SK-N-SH (cell line): ENCODE measurements around the gene PRMT2. TPM values are rescaled to one million over a fixed set of nuclear protein-coding genes. Genes with fewer than 3 reads are reported as not detected.

Experiments used
- CTCF ChIA-PET: fragments of 300-600, 350-600 bp; formaldehyde crosslinking; extraction: SDS; loops from one replicate; lab custom pipeline; 2021; lab: Yijun Ruan, JAX
- POLR2A ChIA-PET: fragments of 350-600 bp; sonication (Branson Sonifier 250); formaldehyde crosslinking; extraction: SDS; loops from one replicate; lab custom pipeline; 2020; ENCODE audit warnings: antibody characterized with exemption, inconsistent platforms; lab: Yijun Ruan, JAX
- DNase-seq: peaks from one replicate; pipeline ENCODE4 v3.0.0; 2012
- H2AFZ ChIP-seq: fragments of 200-600 bp; sonication (generic); 2 replicates; pipeline ENCODE4 v1.8.1; 2016; ENCODE audit warnings: antibody characterized with exemption, mild to moderate bottlenecking, low read depth
- H3F3A ChIP-seq: fragments of 200-600 bp; sonication (generic); replicated peaks from 2 replicates; pipeline ENCODE3; 2016; ENCODE audit warnings: antibody characterized with exemption, mild to moderate bottlenecking; ENCODE audit not compliant: insufficient read depth
- H3K27ac ChIP-seq, 2 experiments: fragments of 200-500 bp in 1 of 2; fragments of 200-600 bp in 1 of 2; sonication (Bioruptor generic) in 1 of 2; sonication (generic), shearing (Covaris generic) in 1 of 2; 2 replicates each; pipeline versions ENCODE4 v1.5.1 to v1.6.1; 2014 to 2016; ENCODE audit warnings: low read depth in 2 of 2, inconsistent platforms in 1 of 2, low read length in 1 of 2, mild to moderate bottlenecking in 1 of 2, mixed read lengths in 1 of 2
- H3K27me3 ChIP-seq: fragments of 200-600 bp; sonication (generic), shearing (Covaris generic); 2 replicates; pipeline ENCODE4 v1.6.1; 2016; ENCODE audit warnings: mixed run types; ENCODE audit not compliant: insufficient read depth
- H3K36me3 ChIP-seq, 2 experiments: fragments of 200-500 bp in 1 of 2; fragments of 200-600 bp in 1 of 2; sonication (Bioruptor generic) in 1 of 2; sonication (generic) in 1 of 2; replicated peaks in 1 of 2; 2 replicates each; pipeline versions ENCODE3 to v1.5.1; 2014 to 2016; ENCODE audit warnings: low read length in 1 of 2, mild to moderate bottlenecking in 1 of 2; ENCODE audit not compliant: insufficient read depth in 2 of 2, control insufficient read depth in 1 of 2
- H3K4me1 ChIP-seq, 2 experiments: fragments of 200-500 bp in 1 of 2; fragments of 200-600 bp in 1 of 2; sonication (Bioruptor generic) in 1 of 2; sonication (generic), shearing (Covaris generic) in 1 of 2; 2 replicates each; pipeline versions ENCODE4 v1.5.1 to v1.6.1; 2014 to 2016; ENCODE audit warnings: low read depth in 1 of 2, low read length in 1 of 2, mixed run types in 1 of 2; ENCODE audit not compliant: insufficient read depth in 2 of 2, control insufficient read depth in 1 of 2
- H3K4me2 ChIP-seq: fragments of 200-600 bp; sonication (generic), shearing (Covaris generic); 2 replicates; pipeline ENCODE4 v1.6.1; 2017; ENCODE audit warnings: mixed run types
- H3K4me3 ChIP-seq, 2 experiments: fragments of 200-500 bp in 1 of 2; fragments of 200-600 bp in 1 of 2; sonication (Bioruptor generic) in 1 of 2; sonication (generic), shearing (Covaris generic) in 1 of 2; 2 replicates each; pipeline versions ENCODE4 v1.5.1 to v1.8.1; 2014 to 2016; ENCODE audit warnings: low read depth in 2 of 2, inconsistent platforms in 1 of 2, low read length in 1 of 2, mild to moderate bottlenecking in 1 of 2, mixed read lengths in 1 of 2, moderate library complexity in 1 of 2
- H3K79me2 ChIP-seq: fragments of 200-600 bp; sonication (generic); 2 replicates; pipeline ENCODE4 v1.8.1; 2017; ENCODE audit warnings: mild to moderate bottlenecking; ENCODE audit not compliant: insufficient read depth
- H3K9ac ChIP-seq: fragments of 200-600 bp; sonication (generic); 2 replicates; pipeline ENCODE4 v1.6.1; 2017; ENCODE audit warnings: mixed run types
- H3K9me2 ChIP-seq: fragments of 200-600 bp; sonication (generic); 2 replicates; pipeline ENCODE4 v1.6.1; 2017; ENCODE audit warnings: mixed run types
- H3K9me3 ChIP-seq: fragments of 200-600 bp; sonication (generic); 2 replicates; pipeline ENCODE4 v1.6.1; 2017; ENCODE audit warnings: mixed run types, mild to moderate bottlenecking, moderate library complexity
- H4K20me1 ChIP-seq: fragments of 200-600 bp; sonication (generic); 2 replicates; pipeline ENCODE4 v1.6.1; 2017; ENCODE audit warnings: mild to moderate bottlenecking, mixed run types; ENCODE audit not compliant: insufficient read depth
- CTCF ChIP-seq: fragments of 200-600 bp; sonication (generic); IDR thresholded peaks from 2 replicates; pipeline ENCODE4 v1.6.1; 2017; ENCODE audit warnings: antibody characterized with exemption, mild to moderate bottlenecking, moderate library complexity
- FOSL2 ChIP-seq: IDR thresholded peaks from 2 replicates; pipeline ENCODE4 v1.4.0; 2012; ENCODE audit warnings: low read depth, mild to moderate bottlenecking, moderate library complexity, borderline replicate concordance
- GATA2 ChIP-seq: sonication (generic); formaldehyde crosslinking; IDR thresholded peaks from 2 replicates; pipeline ENCODE4 v1.5.0; 2020; ENCODE audit warnings: mild to moderate bottlenecking, missing genetic modification reagents
- MXI1 ChIP-seq: IDR thresholded peaks from 2 replicates; pipeline ENCODE4 v1.6.1; 2012; ENCODE audit warnings: mild to moderate bottlenecking, low read depth, low read length, improper control_type of control experiment
- RAD21 ChIP-seq: IDR thresholded peaks from 2 replicates; pipeline ENCODE4 v1.6.1; 2012; ENCODE audit warnings: mild to moderate bottlenecking, low read length
- RFX5 ChIP-seq: IDR thresholded peaks from 2 replicates; pipeline ENCODE4 v1.6.1; 2012; ENCODE audit warnings: mild to moderate bottlenecking, improper control_type of control experiment, low read length
- SMC3 ChIP-seq: IDR thresholded peaks from 2 replicates; pipeline ENCODE4 v1.6.1; 2012; ENCODE audit warnings: low read depth, low read length, improper control_type of control experiment
- TCF12 ChIP-seq: IDR thresholded peaks from 2 replicates; pipeline ENCODE4 v1.4.0; 2012
- TEAD4 ChIP-seq: IDR thresholded peaks from 2 replicates; pipeline ENCODE4 v1.4.0; 2012; ENCODE audit warnings: mild to moderate bottlenecking, borderline replicate concordance; ENCODE audit not compliant: insufficient read depth
- USF1 ChIP-seq: IDR thresholded peaks from 2 replicates; pipeline ENCODE4 v1.4.0; 2012; ENCODE audit warnings: low read depth, borderline replicate concordance
- YY1 ChIP-seq: IDR thresholded peaks from 2 replicates; pipeline ENCODE4 v1.4.0; 2012; ENCODE audit warnings: low read depth, mild to moderate bottlenecking
- ZBTB33 ChIP-seq: IDR thresholded peaks from 2 replicates; pipeline ENCODE4 v1.4.0; 2012; ENCODE audit warnings: low read depth, borderline replicate concordance
- whole genome bisulfite sequencing: methylation state at CpG from one replicate; pipeline ENCODE4 v1.1.6; 2017; ENCODE audit warnings: low lambda C conversion rate; 5-methylcytosine and 5-hydroxymethylcytosine counted together
- polyA plus RNA-seq, 3 experiments: library from polyadenylated mRNA; depleted of rRNA; stranded (reverse); fragments of >200 nt; gene quantifications; 2 replicates each; pipeline ENCODE4 v1.2.3, GENCODE V29; 2012

The PRMT2 gene
- polyA plus RNA-seq, 1 of the 3 experiments (the other 2 are of a cell fraction), result 278 TPM

GRCh38 chr21:46660505-46660904 is 25.0 kb downstream of the PRMT2 start (continued):
- TF ChIP-seq ZBTB33 (no peak), GATA2 (CRISPR knock-in tag) (no peak), FOSL2 (no peak), RFX5 (no peak)

GRCh38 chr21:46661211-46661625 is 25.7 kb downstream of the PRMT2 start:
- peak overlapping the region in 1 of 2 experiments; percentile 34; a peak in 2 of 4 replicates for H3K27ac ChIP-seq
- H3K4me3 ChIP-seq, result peak overlapping the region; percentile 21 to 28; a peak in 2 of 4 replicates
- DNase-seq, result peak; percentile 89

More at GRCh38 chr21:46661211-46661625, 25.7 kb downstream of the PRMT2 start:
- Histone ChIP-seq H4K20me1 (no peaks in the 10 kb centered on the region), H3F3A (peaks cover 10% of the 10 kb centered on the region), H3K4me1 (no peaks in the 10 kb centered on the region; a peak in 1 of 4 replicates), H3K9me2 (no peaks in the 10 kb centered on the region), H2AFZ (no peak overlapping the region), H3K36me3 (peaks cover 35 to 43% of the 10 kb centered on the region in 2 experiments), H3K9ac (no peak overlapping the region), H3K4me2 (no peak overlapping the region), H3K27me3 (no peaks in the 10 kb centered on the region), H3K9me3 (no peaks in the 10 kb centered on the region; the same call in 1 of the 2 replicates), H3K79me2 (no peaks in the 10 kb centered on the region)
- ChIA-PET POLR2A (no interaction called here), CTCF (interaction anchor here (0.7 to 1.6 kb wide), 5 partner anchors 9 to 33 kb away, joined by 3 to 7 read pairs (median 5); partner anchors contain the start of gene PRMT2)
- 0 out of 2 replicates have a peak, but pooled peaks have one; percentile 41 for TF ChIP-seq MXI1
- peak; percentile 53 for TF ChIP-seq RAD21
- no peak for TF ChIP-seq YY1
- TF ChIP-seq TCF12, result no peak
- TF ChIP-seq TEAD4, result no peak
- peak; percentile 37 for TF ChIP-seq SMC3
- TF ChIP-seq USF1, result no peak
- TF ChIP-seq CTCF, result peak; percentile 68
- WGBS, result 65% methylated on average over 29 of the region's 29 CpGs
